Breast epithelium (tissue), 3 donors: ENCODE measurements around the gene BCL2.

Experiments
- CTCF ChIP-seq, 3 donors: fragments of 450-650 bp; IDR thresholded peaks; one replicate each; pipeline ENCODE4 v1.5.1; 2016 to 2017; ENCODE audit warnings: antibody characterized with exemption in 3 of 3, mild to moderate bottlenecking in 3 of 3, moderate library complexity in 3 of 3
- POLR2A ChIP-seq: fragments of 450-650 bp; IDR thresholded peaks from one replicate; pipeline ENCODE4 v1.6.1; 2016; ENCODE audit warnings: antibody characterized with exemption, mild to moderate bottlenecking, moderate library complexity
- POLR2AphosphoS5 ChIP-seq, 3 donors: sonication (generic); formaldehyde crosslinking; IDR thresholded peaks; one replicate each; pipeline ENCODE4 v1.6.1; 2017; ENCODE audit warnings: antibody characterized with exemption in 3 of 3

GRCh38 chr18:63234432-63234831, 85.1 kb downstream of the BCL2 start:
- TF ChIP-seq CTCF (IDR thresholded peaks at IDR 0.05) = no peak
- no peak for TF ChIP-seq POLR2AphosphoS5 (IDR thresholded peaks at IDR 0.05)
- TF ChIP-seq POLR2A = no peak
